ES-I3 (cell line): Measurements from ENCODE around the gene ABCC4.

Source experiments
- H3K36me3 ChIP-seq: 2 replicates; pipeline ENCODE4 v1.6.1; 2013; ENCODE audit warnings: mild to moderate bottlenecking, low read length, control low read depth, moderate library complexity; ENCODE audit not compliant: insufficient read depth
- H3K4me1 ChIP-seq: 2 replicates; pipeline ENCODE4 v1.6.1; 2013; ENCODE audit warnings: mild to moderate bottlenecking, control low read depth, low read length; ENCODE audit not compliant: insufficient read depth
- H3K9ac ChIP-seq: 2 replicates; pipeline ENCODE4 v1.6.1; 2013; ENCODE audit warnings: low read depth, mild to moderate bottlenecking, low read length, moderate library complexity
- H3K9me3 ChIP-seq: 2 replicates; pipeline ENCODE4 v1.6.1; 2013; ENCODE audit warnings: mild to moderate bottlenecking, low read length, moderate library complexity; ENCODE audit not compliant: control insufficient read depth, insufficient read depth

Gene ABCC4

GRCh38 chr13:95032121-95032520 lies 269.1 kb downstream of the ABCC4 start:
- Histone ChIP-seq H3K9ac (no peak overlapping the region), H3K36me3 (no peaks in the 10 kb centered on the region), H3K4me1 (no peaks in the 10 kb centered on the region; the same call in 1 of the 2 replicates), H3K9me3 (no peaks in the 10 kb centered on the region)

GRCh38 chr13:95030821-95031343 lies 270.4 kb downstream of the ABCC4 start:
- Histone ChIP-seq H3K9ac (no peak overlapping the region), H3K9me3 (no peaks in the 10 kb centered on the region), H3K4me1 (no peaks in the 10 kb centered on the region; the same call in 1 of the 2 replicates), H3K36me3 (no peaks in the 10 kb centered on the region)

- Histone ChIP-seq H3K9me3 (no peaks in the 10 kb centered on the region), H3K9ac (no peak overlapping the region), H3K36me3 (no peaks in the 10 kb centered on the region), H3K4me1 (no peaks in the 10 kb centered on the region)
Observed at GRCh38 chr13:95027638-95028037, 273.6 kb downstream of the ABCC4 start.

GRCh38 chr13:95025116-95025515 lies 276.1 kb downstream of the ABCC4 start:
- Histone ChIP-seq H3K9me3 (no peaks in the 10 kb centered on the region), H3K4me1 (no peaks in the 10 kb centered on the region), H3K36me3 (no peaks in the 10 kb centered on the region), H3K9ac (no peak overlapping the region)

- Histone ChIP-seq H3K9me3 (no peaks in the 10 kb centered on the region), H3K9ac (no peak overlapping the region), H3K36me3 (no peaks in the 10 kb centered on the region), H3K4me1 (no peaks in the 10 kb centered on the region)
Observed at GRCh38 chr13:95023405-95023804, 277.8 kb downstream of the ABCC4 start.

GRCh38 chr13:95020298-95020987 lies 280.8 kb downstream of the ABCC4 start:
- no peaks in the 10 kb centered on the region for H3K4me1 ChIP-seq
- H3K9ac ChIP-seq = no peak overlapping the region
- H3K36me3 ChIP-seq = no peaks in the 10 kb centered on the region

GRCh38 chr13:95019886-95020285 lies 281.4 kb downstream of the ABCC4 start:
- H3K4me1 ChIP-seq = no peaks in the 10 kb centered on the region
- H3K9ac ChIP-seq = no peak overlapping the region
- H3K9me3 ChIP-seq = no peaks in the 10 kb centered on the region
- H3K36me3 ChIP-seq = no peaks in the 10 kb centered on the region

More at GRCh38 chr13:95020298-95020987, 280.8 kb downstream of the ABCC4 start:
- no peaks in the 10 kb centered on the region for H3K9me3 ChIP-seq

GRCh38 chr13:95007322-95007721 lies 293.9 kb downstream of the ABCC4 start:
- Histone ChIP-seq H3K9ac (no peak overlapping the region), H3K4me1 (peaks cover 5% of the 10 kb centered on the region; the same call in 1 of the 2 replicates), H3K36me3 (no peaks in the 10 kb centered on the region), H3K9me3 (no peaks in the 10 kb centered on the region)

GRCh38 chr13:95005300-95005699 lies 296.0 kb downstream of the ABCC4 start:
- Histone ChIP-seq H3K9ac (no peak overlapping the region), H3K36me3 (no peaks in the 10 kb centered on the region), H3K9me3 (no peaks in the 10 kb centered on the region), H3K4me1 (peaks cover 10% of the 10 kb centered on the region; the same call in 1 of the 2 replicates)

GRCh38 chr13:95003019-95003813 lies 298.0 kb downstream of the ABCC4 start:
- no peaks in the 10 kb centered on the region for H3K36me3 ChIP-seq

GRCh38 chr13:95002126-95002525 lies 299.1 kb downstream of the ABCC4 start:
- H3K9me3 ChIP-seq = no peaks in the 10 kb centered on the region
- H3K4me1 ChIP-seq = peaks cover 18% of the 10 kb centered on the region
- H3K9ac ChIP-seq = no peak overlapping the region
- H3K36me3 ChIP-seq = no peaks in the 10 kb centered on the region

More at GRCh38 chr13:95003019-95003813, 298.0 kb downstream of the ABCC4 start:
- Histone ChIP-seq H3K9ac (peak overlapping the region; percentile 26; the same call in 1 of the 2 replicates), H3K9me3 (no peaks in the 10 kb centered on the region), H3K4me1 (peaks cover 13% of the 10 kb centered on the region)

- H3K9me3 ChIP-seq = no peaks in the 10 kb centered on the region
- no peak overlapping the region for H3K9ac ChIP-seq
- H3K36me3 ChIP-seq = no peaks in the 10 kb centered on the region
- peaks cover 25% of the 10 kb centered on the region for H3K4me1 ChIP-seq
Observed at GRCh38 chr13:94999871-95000270, 301.4 kb downstream of the ABCC4 start.

GRCh38 chr13:94997126-94997525 lies 304.1 kb downstream of the ABCC4 start:
- Histone ChIP-seq H3K36me3 (no peaks in the 10 kb centered on the region), H3K4me1 (peaks cover 25% of the 10 kb centered on the region; the same call in 1 of the 2 replicates), H3K9ac (no peak overlapping the region), H3K9me3 (no peaks in the 10 kb centered on the region)

- Histone ChIP-seq H3K9me3 (no peaks in the 10 kb centered on the region), H3K9ac (no peak overlapping the region), H3K4me1 (peaks cover 22% of the 10 kb centered on the region; the same call in 1 of the 2 replicates), H3K36me3 (no peaks in the 10 kb centered on the region)
Observed at GRCh38 chr13:94996445-94996844, 304.8 kb downstream of the ABCC4 start.
